HG03175 (cell line): ENCODE measurements around the gene GPS1.

Experiments
- ATAC-seq: cut with Tn5 transposase; IDR thresholded peaks from one replicate; pipeline ENCODE4 v1.9.1; 2021; ENCODE audit warnings: mild to moderate bottlenecking, moderate library complexity; ENCODE audit not compliant: unreplicated experiment

GPS1 gene

GRCh38 chr17:82056729-82057621, 5.3 kb downstream of the GPS1 start:
- no peak for ATAC-seq

DNA sequence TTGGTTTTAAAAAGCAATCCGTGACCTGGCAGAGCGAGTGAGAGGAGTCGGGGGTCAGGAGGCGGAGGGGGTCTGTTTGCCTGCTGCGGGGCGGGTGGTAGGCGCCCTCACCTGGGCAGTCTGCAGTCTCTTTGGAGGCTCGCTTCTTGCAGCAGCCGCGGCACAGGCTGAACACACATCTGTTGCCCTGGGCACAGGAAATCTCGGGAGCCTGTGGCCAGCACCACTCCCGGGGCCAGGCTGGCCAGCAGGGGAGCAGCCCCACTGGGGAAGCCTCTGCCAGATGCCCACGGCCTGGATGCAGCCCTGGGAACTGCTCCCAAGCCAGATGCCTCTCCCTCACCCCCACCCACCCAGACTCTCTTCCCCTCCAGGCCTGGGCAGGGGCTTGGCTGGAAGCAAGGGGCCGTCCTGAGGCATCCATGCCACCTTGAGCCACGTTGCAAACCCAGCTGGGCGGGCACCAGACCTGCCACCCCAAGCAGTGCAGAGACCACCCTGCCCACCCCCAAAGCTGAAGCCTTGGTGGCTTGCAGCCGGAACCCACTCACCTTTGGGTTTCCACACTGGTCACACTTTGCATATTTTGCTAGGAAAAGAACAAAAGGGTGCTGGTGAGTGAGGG, 6.6 kb downstream of the GPS1 start:
- no peak for ATAC-seq

- ATAC-seq = no peak
Measured at GRCh38 chr17:82058855-82059249, 7.2 kb downstream of the GPS1 start.

- ATAC-seq = no peak
Measured at GRCh38 chr17:82059272-82060000, 7.7 kb downstream of the GPS1 start.

DNA sequence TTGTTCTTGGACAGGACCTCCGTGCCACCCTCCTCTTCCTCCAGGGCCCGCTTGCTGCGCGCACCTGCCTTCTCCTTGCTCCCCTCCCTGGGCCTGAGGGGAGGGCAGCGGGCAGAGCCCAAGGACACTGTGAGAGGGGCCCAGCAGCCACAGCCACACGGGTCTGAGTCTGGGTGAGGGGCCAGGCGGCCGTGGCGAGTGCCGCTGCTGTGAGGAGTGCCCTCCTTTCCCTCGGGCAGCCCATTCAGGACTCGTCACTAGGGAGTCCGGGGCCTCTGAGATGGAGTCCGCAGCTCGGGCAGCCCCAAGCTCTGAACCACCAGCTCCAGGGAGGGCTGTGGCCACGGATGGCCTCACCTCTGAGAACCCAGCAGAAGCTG, 8.3 kb downstream of the GPS1 start:
- ATAC-seq = no peak

DNA sequence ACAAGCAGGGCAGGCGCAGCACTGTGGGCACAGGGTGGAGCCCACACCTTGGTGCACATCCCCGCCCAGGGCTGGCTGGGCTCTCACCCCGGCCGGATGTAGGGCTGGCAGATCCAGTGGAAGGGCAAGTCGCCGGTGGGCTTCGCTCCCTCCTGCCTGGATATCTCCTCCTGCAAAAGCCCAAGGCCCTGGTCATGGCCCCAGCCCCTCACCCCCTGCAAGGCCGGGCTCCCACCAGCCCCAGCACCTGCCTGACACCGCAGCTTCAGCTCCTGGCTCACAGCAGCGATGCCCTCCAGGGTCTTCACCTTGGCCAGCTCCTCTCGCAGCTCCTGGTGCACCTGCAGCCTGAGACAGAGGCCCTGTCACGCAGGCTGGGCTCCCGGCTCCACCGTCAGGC, 8.9 kb downstream of the GPS1 start:
- ATAC-seq = no peak

- no peak for ATAC-seq
Measured at GRCh38 chr17:82061047-82061925, 9.6 kb downstream of the GPS1 start.

- no peak for ATAC-seq
Measured at GRCh38 chr17:82062076-82062983, 10.6 kb downstream of the GPS1 start.

DNA sequence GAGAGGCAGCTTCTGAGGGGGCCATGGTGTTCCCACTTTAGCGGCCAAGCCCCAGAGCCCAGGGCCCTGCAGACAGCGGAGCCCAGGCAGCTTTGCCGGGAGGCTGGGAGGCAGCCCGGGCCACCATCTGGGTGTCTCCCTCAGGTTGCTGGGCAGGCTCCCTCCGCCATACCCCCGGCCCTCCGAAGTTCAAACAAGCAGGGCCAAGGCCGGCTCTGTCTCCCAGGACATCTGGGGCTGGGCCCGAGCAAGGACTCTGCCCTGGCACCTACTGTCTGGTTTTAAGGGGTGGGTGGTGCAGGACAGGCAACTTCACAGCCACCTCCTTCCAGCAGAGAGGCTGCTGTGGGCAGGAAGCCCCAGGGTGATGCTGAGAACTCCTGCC, 11.3 kb downstream of the GPS1 start:
- ATAC-seq = no peak

- ATAC-seq = no peak
Measured at GRCh38 chr17:82063424-82064415, 12.0 kb downstream of the GPS1 start.

GRCh38 chr17:82064433-82065192, 12.9 kb downstream of the GPS1 start:
- ATAC-seq = no peak

DNA sequence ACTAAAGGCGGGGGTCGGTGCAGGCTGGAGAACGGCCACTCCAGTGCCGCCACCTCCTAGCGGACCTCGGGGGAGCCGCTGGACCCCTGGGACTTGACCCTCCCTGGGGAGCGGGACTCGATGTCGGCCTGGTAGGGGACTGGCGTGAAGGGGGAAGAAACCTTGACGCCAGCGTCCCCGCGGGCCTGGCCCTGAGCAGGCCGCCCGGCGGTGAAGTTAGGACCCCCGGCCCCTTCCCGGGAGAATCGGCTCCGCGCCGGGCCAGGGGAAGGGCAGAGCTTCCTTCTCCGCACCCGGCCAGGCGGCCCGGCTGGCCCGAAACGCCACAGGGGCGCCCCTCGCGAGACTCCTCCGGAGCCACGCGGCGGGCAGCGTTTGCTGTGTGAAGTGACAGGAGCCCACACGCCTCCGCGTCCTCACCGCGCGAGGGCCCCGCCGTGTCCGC, 13.5 kb downstream of the GPS1 start:
- ATAC-seq = peak; percentile 24

GRCh38 chr17:82065638-82066303, 14.1 kb downstream of the GPS1 start, which contains the start of gene DUS1L:
TSS of gene DUS1L (minus strand) at chr17:82065804. CDS start at chr17:82065059, 745 bp downstream.
- peak; percentile 67 for ATAC-seq

- ATAC-seq = no peak
Measured at GRCh38 chr17:82070611-82071010, 18.9 kb downstream of the GPS1 start.

DNA sequence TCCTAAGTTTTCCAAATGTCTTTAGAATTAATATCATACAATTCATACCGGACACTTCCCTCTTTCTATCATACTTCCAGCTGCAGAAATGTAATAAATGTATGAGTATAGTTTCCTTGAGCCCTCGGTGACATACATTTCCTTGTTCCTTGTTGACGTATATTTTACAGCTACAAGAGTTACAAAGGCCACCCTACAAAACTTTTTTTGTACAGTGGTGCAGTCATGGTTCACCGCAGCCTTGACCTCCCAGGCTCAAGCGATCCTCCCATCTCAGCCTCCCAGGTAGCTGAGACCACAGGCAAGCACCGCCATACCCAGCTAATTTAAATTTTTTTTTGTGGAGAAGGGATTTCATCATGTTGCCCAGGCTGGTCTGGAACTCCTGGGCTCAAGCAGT, 21.1 kb downstream of the GPS1 start:
- no peak for ATAC-seq

GRCh38 chr17:82073446-82073845, 21.7 kb downstream of the GPS1 start:
- ATAC-seq = no peak
